Ovary (tissue), 9 donors: Measurements from ENCODE around the gene RUSC1. TPM values are rescaled to one million over a fixed set of nuclear protein-coding genes. Genes with fewer than 3 reads are reported as not detected.

Source experiments
- DNase-seq, 5 donors: peaks; one replicate each; pipeline ENCODE4 v3.0.0-alpha.2; 2019 to 2020
- H3K27ac ChIP-seq, 2 donors: fragments of 200-600 bp; one replicate each; pipeline versions ENCODE4 v1.5.1 to v1.8.0; 2019 to 2022
- H3K27me3 ChIP-seq: fragments of 200-600 bp; one replicate; pipeline ENCODE4 v1.8.0; 2022
- H3K36me3 ChIP-seq: fragments of 200-600 bp; sonication (generic); one replicate; pipeline ENCODE4 v1.5.1; 2019
- H3K4me1 ChIP-seq: one replicate; pipeline ENCODE4 v1.8.1; 2013; ENCODE audit warnings: mild to moderate bottlenecking, moderate library complexity; ENCODE audit not compliant: insufficient read depth
- H3K4me3 ChIP-seq: fragments of 200-600 bp; sonication (generic); one replicate; pipeline ENCODE4 v1.5.1; 2017
- H3K9me3 ChIP-seq, 2 donors: fragments of 200-600 bp in 1 of 2; sonication (generic) in 1 of 2; one replicate each; pipeline versions ENCODE4 v1.5.1 to v1.8.1; 2013 to 2019; ENCODE audit warnings: mild to moderate bottlenecking in 1 of 2, moderate library complexity in 1 of 2
- EP300 ChIP-seq: sonication (generic); formaldehyde crosslinking; IDR thresholded peaks from one replicate; pipeline ENCODE4 v1.6.1; 2017; ENCODE audit warnings: antibody characterized with exemption
- POLR2A ChIP-seq: fragments of 450-650 bp; IDR thresholded peaks from one replicate; pipeline ENCODE4 v1.6.1; 2017; ENCODE audit warnings: antibody characterized with exemption, mild to moderate bottlenecking, moderate library complexity
- WGBS, 3 donors: extraction: QIAGEN DNeasy Blood & Tissue Kit in 1 of 3; methylation state at CpG; one replicate each; pipeline versions ENCODE4 v1.1.5 to v1.1.7; 2013 to 2017; 5-methylcytosine and 5-hydroxymethylcytosine counted together
- intact Hi-C, 4 donors: fragments of 100-400 bp; cut with DNase I; formaldehyde crosslinking; loops; one replicate each; pipeline versions ENCODE4 v1.11.0 to v1.15.1; 2022 to 2023
- polyA plus RNA-seq, 2 donors: library from polyadenylated mRNA; stranded (reverse); fragments of 200-250 nt in 1 of 2; fragments of 350-450 nt in 1 of 2; fragmentation: Illumina TruSeq in 1 of 2; extraction: RNeasy Lipid Tissue Mini Kit (QIAGEN cat#74804) in 1 of 2; gene quantifications; one replicate each; pipeline ENCODE4 v1.2.3, GENCODE V29; 2013 to 2014
- total RNA-seq, 7 donors: library from RNA; depleted of rRNA in 2 of 7; stranded (reverse); fragments of >200 nt in 2 of 7; fragmentation: NEBNext Ultra II Directional in 3 of 7; extraction: Animal tissue kit (Norgen Biotek cat#: 25700) in 3 of 7; gene quantifications; one replicate each; pipeline versions ENCODE4 v1.1.0 to v1.2.4, GENCODE V29; 2016 to 2023
- TF ChIP-seq, protein P1 (sequence below), 3 donors: fragments of 450-650 bp in 2 of 3; fragments of 200-600 bp in 1 of 3; IDR thresholded peaks; one replicate each; pipeline versions ENCODE4 v1.5.1 to v1.8.0; 2016 to 2022; ENCODE audit warnings: antibody characterized with exemption in 3 of 3, mild to moderate bottlenecking in 1 of 3
- donor health status: DM: no; HTN: no; CAD: no; lungs with moderate emphysema.
- donor health status: DM: no; HTN: no; CAD: no.
- donor health status: Bipolar disorder and iron deficiency.
- donor health status: DM: yes; HTN: yes; CAD: no.
- donor health status: DM: no; HTN: no; CAD: no.
- donor health status: DM: yes; HTN: yes; CAD: no.

The RUSC1 gene
- total and polyA plus RNA-seq, 9 donors, result 13.5 to 55.6 (median 27.6) TPM

DNA sequence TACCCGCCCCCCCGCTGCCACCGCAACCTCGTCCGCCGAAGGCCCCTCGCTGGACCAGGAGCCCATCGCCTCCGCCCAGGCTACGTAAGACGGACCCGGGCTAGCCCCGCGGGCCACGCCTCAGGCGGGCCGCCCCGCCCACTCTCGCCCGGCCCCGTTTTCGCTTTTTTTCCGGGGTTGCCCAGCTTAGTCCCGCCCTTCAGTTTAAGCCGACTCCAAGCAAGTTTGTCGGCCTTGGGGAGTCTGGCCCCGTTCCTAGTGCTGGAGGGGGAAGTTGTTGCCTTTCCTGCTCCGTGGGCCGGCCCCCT, 3.0 kb downstream of the RUSC1 start:
- intact Hi-C loops, result loop anchor here (5.0 to 10.0 kb wide), 6 partner anchors 46 to 149 kb away; partner anchors contain the start of genes HCN3 (in 3 of the 4), ENTREP3 (in 2 of the 4), KRTCAP2 (in 1 of the 4) and MTX1 (in 1 of the 4)
- H3K9me3 ChIP-seq, result no peaks in the 10 kb centered on the region
- H3K4me3 ChIP-seq, result peak overlapping the region; percentile 74
- H3K36me3 ChIP-seq, result no peaks in the 10 kb centered on the region
- no peak for TF ChIP-seq EP300
- TF ChIP-seq POLR2A, result no peak
- TF ChIP-seq, protein P1, sequence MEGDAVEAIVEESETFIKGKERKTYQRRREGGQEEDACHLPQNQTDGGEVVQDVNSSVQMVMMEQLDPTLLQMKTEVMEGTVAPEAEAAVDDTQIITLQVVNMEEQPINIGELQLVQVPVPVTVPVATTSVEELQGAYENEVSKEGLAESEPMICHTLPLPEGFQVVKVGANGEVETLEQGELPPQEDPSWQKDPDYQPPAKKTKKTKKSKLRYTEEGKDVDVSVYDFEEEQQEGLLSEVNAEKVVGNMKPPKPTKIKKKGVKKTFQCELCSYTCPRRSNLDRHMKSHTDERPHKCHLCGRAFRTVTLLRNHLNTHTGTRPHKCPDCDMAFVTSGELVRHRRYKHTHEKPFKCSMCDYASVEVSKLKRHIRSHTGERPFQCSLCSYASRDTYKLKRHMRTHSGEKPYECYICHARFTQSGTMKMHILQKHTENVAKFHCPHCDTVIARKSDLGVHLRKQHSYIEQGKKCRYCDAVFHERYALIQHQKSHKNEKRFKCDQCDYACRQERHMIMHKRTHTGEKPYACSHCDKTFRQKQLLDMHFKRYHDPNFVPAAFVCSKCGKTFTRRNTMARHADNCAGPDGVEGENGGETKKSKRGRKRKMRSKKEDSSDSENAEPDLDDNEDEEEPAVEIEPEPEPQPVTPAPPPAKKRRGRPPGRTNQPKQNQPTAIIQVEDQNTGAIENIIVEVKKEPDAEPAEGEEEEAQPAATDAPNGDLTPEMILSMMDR (IDR thresholded peaks at IDR 0.05), result no peak
- DNase-seq, result peak; percentile 90 to 94 (median 93)
- H3K27me3 ChIP-seq, result no peaks in the 10 kb centered on the region
- peaks cover 7% of the 10 kb centered on the region for H3K4me1 ChIP-seq
- H3K27ac ChIP-seq, result peak overlapping the region; percentile 94 to 96
- WGBS, 3 donors, result 0 to 1% (median 0%) methylated on average over 21 to 29 of the region's 29 CpGs

DNA sequence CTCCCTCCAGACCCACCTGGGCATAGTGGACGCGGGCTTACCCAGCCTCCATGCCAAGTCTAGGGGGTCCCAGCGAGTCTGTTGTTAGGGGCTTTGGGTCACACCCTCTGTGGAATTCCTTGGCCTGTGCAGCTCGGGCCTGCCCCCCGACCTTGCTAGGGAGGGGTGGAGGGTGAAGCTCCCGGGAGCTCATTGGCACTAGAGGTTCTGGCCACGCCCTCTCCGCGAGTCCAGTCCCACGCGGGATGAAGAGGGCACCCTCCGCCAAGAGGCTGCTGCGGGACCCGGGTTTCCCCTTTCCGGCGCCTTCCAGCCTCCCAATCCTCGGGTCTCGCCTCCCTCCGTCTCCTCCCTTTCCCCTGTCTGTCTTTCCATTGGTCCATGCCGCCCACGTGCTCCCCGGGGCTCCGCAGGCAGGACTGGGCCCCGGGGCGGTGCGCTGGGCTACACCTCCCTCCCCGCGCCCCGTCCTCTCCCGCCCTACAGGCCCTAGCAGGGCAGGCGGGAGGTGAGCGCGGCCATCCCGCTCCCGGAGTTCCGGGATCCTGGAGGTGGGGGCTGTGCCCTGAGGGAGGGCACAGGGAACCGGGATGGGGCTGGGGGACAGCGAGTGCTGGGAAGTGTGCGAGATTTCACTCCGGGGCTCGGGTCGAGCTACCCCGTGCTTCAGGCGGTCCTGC, 3.5 kb downstream of the RUSC1 start:
- H3K4me1 ChIP-seq, result peaks cover 7% of the 10 kb centered on the region
- DNase-seq, result peak; percentile 92 to 95 (median 94)
- H3K9me3 ChIP-seq, result no peaks in the 10 kb centered on the region
- H3K27me3 ChIP-seq, result no peaks in the 10 kb centered on the region
- peak overlapping the region; percentile 94 to 96 for H3K27ac ChIP-seq
- WGBS, 3 donors, result 0 to 1% (median 0%) methylated on average over 41 to 44 of the region's 44 CpGs
- TF ChIP-seq EP300, result no peak
- peak; percentile 53 for TF ChIP-seq POLR2A
- intact Hi-C loops, result loop anchor here (5.0 to 10.0 kb wide), 6 partner anchors 47 to 149 kb away; partner anchors contain the start of genes HCN3 (in 3 of the 4), ENTREP3 (in 2 of the 4), KRTCAP2 (in 1 of the 4) and MTX1 (in 1 of the 4)
- peak overlapping the region; percentile 74 for H3K4me3 ChIP-seq
- no peaks in the 10 kb centered on the region for H3K36me3 ChIP-seq

DNA sequence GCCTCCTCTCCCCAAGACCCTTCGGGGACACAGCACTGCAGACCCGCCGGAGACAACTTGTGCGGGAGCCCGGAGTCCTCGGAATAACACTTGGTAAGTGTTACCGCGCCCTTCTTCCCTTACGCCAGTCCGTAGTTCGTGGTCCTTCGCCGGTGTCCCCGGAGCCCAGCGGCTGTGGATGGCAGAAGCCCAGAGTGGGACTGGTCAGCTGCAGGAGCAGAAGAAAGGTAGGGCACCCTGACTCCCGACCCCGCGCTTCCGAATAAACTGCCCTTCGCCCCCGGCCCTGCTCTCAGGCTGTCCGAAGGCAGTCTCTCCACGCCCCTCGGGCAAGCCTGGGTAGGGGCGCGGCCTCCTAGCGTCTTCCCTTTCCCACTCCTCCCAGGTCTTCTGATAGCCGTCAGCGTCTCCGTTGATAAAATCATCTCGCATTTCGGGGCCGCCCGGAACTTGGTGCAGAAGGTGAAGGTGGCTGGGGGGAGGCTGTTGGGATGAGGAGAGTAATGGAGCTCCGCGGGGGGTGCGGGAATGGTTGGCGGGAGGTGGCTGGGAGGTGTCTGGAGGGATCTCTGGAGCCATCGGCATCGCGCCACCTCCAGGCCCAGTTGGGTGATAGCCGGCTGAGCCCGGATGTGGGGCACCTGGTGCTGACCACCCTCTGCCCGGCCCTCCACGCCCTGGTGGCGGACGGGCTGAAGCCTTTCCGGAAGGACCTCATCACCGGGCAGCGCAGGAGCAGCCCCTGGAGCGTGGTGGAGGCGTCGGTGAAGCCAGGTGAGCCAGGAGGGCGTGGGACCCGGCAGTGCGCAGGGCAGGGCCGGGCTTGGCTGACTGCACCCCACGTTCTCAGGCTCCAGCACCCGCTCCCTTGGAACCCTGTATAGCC, 4.3 kb downstream of the RUSC1 start:
- DNase-seq, result peak; percentile 57 to 78 (median 68)
- H3K9me3 ChIP-seq, result no peaks in the 10 kb centered on the region
- WGBS, 3 donors, result 4 to 7% (median 6%) methylated on average over 53 to 59 of the region's 59 CpGs
- H3K36me3 ChIP-seq, result no peaks in the 10 kb centered on the region
- TF ChIP-seq POLR2A (no peak), EP300 (no peak)
- TF ChIP-seq, protein P1 (IDR thresholded peaks at IDR 0.05), result peak in 2 of 3 donors; percentile 16 to 39
- H3K27ac ChIP-seq, result peak overlapping the region; percentile 58 to 96
- peaks cover 7% of the 10 kb centered on the region for H3K4me1 ChIP-seq
- H3K27me3 ChIP-seq, result no peaks in the 10 kb centered on the region
- intact Hi-C loops, result loop anchor here (5.0 to 10.0 kb wide), 6 partner anchors 48 to 150 kb away; partner anchors contain the start of genes HCN3 (in 3 of the 4), ENTREP3 (in 2 of the 4), KRTCAP2 (in 1 of the 4) and MTX1 (in 1 of the 4)
- peak overlapping the region; percentile 74 for H3K4me3 ChIP-seq

DNA sequence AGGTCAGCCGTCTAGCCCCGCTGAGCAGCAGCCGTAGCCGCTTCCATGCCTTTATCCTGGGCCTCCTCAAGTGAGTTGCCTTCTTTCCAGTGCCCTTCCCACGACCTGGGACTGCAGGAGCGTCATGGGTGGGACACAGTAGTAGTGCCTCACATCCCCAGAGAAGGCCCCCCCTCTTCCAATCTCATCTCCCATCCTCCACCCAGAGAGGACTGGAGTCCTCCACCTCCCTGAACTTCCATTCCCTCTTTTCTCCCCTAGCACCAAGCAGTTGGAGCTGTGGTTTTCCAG, 4.9 kb downstream of the RUSC1 start:
- no peaks in the 10 kb centered on the region for H3K27me3 ChIP-seq
- H3K4me1 ChIP-seq, result peaks cover 7% of the 10 kb centered on the region
- peak overlapping the region; percentile 74 for H3K4me3 ChIP-seq
- DNase-seq, result no peak
- WGBS, 3 donors, result 44 to 53% (median 47%) methylated on average over 6 of the region's 6 CpGs
- intact Hi-C loops, result loop anchor here in 3 of 4 donors (10.0 kb wide), 3 partner anchors 71 to 151 kb away; partner anchors contain the start of genes ENTREP3 (in 1 of the 3), KRTCAP2 (in 1 of the 3), MTX1 (in 1 of the 3) and THBS3 (in 1 of the 3)
- no peaks in the 10 kb centered on the region for H3K9me3 ChIP-seq
- no peaks in the 10 kb centered on the region for H3K36me3 ChIP-seq
- TF ChIP-seq POLR2A (no peak), EP300 (no peak)
- TF ChIP-seq, protein P1 (IDR thresholded peaks at IDR 0.05), result no peak
- H3K27ac ChIP-seq, result peak overlapping the region in 1 of 2 donors; percentile 96
